CD14-positive monocyte (primary cell): ENCODE data around the gene SH3RF3. TPM values are rescaled to one million over a fixed set of nuclear protein-coding genes. Genes with fewer than 3 reads are reported as not detected.

Experiments used
- DNase-seq, 3 donors: peaks; one replicate each; pipeline ENCODE4 v3.0.0-alpha.2; 2011 to 2022
- H2AFZ ChIP-seq: 2 replicates; pipeline ENCODE4 v1.6.0; 2012; ENCODE audit warnings: mild to moderate bottlenecking, low read depth, low read length, inconsistent platforms; ENCODE audit not compliant: insufficient read depth, poor library complexity, severe bottlenecking
- H3K27ac ChIP-seq, 2 donors: 1 replicate in 1 of 2; 2 replicates in 1 of 2; pipeline ENCODE4 v1.5.1; 2012 to 2013; ENCODE audit warnings: low read length in 2 of 2, control low read depth in 1 of 2, inconsistent platforms in 1 of 2, low read depth in 1 of 2, mild to moderate bottlenecking in 1 of 2
- H3K27me3 ChIP-seq, 2 donors: one replicate each; pipeline versions ENCODE4 v1.6.0 to v1.6.1; 2011 to 2013; ENCODE audit warnings: low read length in 2 of 2; ENCODE audit not compliant: control insufficient read depth in 2 of 2, insufficient read depth in 2 of 2
- H3K36me3 ChIP-seq, 2 donors: replicated peaks in 1 of 2; 1 replicate in 1 of 2; 2 replicates in 1 of 2; pipeline versions ENCODE4 v1.5.1 to v1.6.1; 2012 to 2013; ENCODE audit warnings: low read length in 2 of 2, control low read depth in 1 of 2, inconsistent platforms in 1 of 2, mild to moderate bottlenecking in 1 of 2; ENCODE audit not compliant: insufficient read depth in 2 of 2, control insufficient read depth in 1 of 2
- H3K4me1 ChIP-seq, 2 donors: 1 replicate in 1 of 2; 2 replicates in 1 of 2; pipeline versions ENCODE4 v1.5.1 to v1.6.1; 2012 to 2013; ENCODE audit warnings: low read length in 2 of 2, control low read depth in 1 of 2, inconsistent platforms in 1 of 2, mild to moderate bottlenecking in 1 of 2, moderate library complexity in 1 of 2; ENCODE audit not compliant: insufficient read depth in 2 of 2, control insufficient read depth in 1 of 2
- H3K4me2 ChIP-seq: replicated peaks from 2 replicates; pipeline ENCODE3; 2012; ENCODE audit warnings: low read length, moderate library complexity, mild to moderate bottlenecking; ENCODE audit not compliant: poor library complexity, severe bottlenecking; ENCODE audit errors: extremely low read depth
- H3K4me3 ChIP-seq, 3 experiments: fragments of 200-600 bp in 1 of 3; sonication (generic) in 1 of 3; replicated peaks in 1 of 3; 1 replicate in 2 of 3; 2 replicates in 1 of 3; pipeline ENCODE4 v1.5.1; 2011 to 2013; ENCODE audit warnings: low read length in 3 of 3, mild to moderate bottlenecking in 3 of 3, control low read depth in 2 of 3, low read depth in 2 of 3, inconsistent platforms in 1 of 3, moderate library complexity in 1 of 3
- H3K79me2 ChIP-seq: 2 replicates; pipeline ENCODE4 v1.6.0; 2012; ENCODE audit warnings: mild to moderate bottlenecking, control low read depth, inconsistent platforms, low read length, moderate library complexity; ENCODE audit not compliant: insufficient read depth
- H3K9ac ChIP-seq: 2 replicates; pipeline ENCODE4 v1.6.0; 2017; ENCODE audit warnings: low read length, mild to moderate bottlenecking; ENCODE audit not compliant: insufficient read depth, poor library complexity, severe bottlenecking
- H3K9me3 ChIP-seq, 2 donors: replicated peaks in 1 of 2; 1 replicate in 1 of 2; 2 replicates in 1 of 2; pipeline versions ENCODE4 v1.5.1 to v1.6.1; 2012 to 2013; ENCODE audit warnings: low read length in 2 of 2, control low read depth in 1 of 2; ENCODE audit not compliant: control insufficient read depth in 1 of 2, insufficient read depth in 1 of 2
- H4K20me1 ChIP-seq: 2 replicates; pipeline ENCODE4 v1.6.0; 2012; ENCODE audit warnings: mild to moderate bottlenecking, low read length, control low read depth, moderate library complexity; ENCODE audit not compliant: insufficient read depth
- H3K27ac Mint-ChIP-seq, 7 donors: one replicate each; pipeline ENCODE4 v1.8.0; 2020; ENCODE audit warnings: mild to moderate bottlenecking in 7 of 7, mixed read lengths in 7 of 7, moderate library complexity in 6 of 7, inconsistent platforms in 2 of 7
- H3K27me3 Mint-ChIP-seq, 3 donors: one replicate each; pipeline ENCODE4 v1.8.0; 2021 to 2022; ENCODE audit warnings: low read depth in 3 of 3, mild to moderate bottlenecking in 3 of 3, mixed read lengths in 3 of 3, moderate library complexity in 3 of 3, inconsistent platforms in 1 of 3
- H3K36me3 Mint-ChIP-seq, 2 donors: one replicate each; pipeline ENCODE4 v1.8.0; 2020; ENCODE audit warnings: mixed read lengths in 2 of 2, inconsistent platforms in 1 of 2, mild to moderate bottlenecking in 1 of 2
- H3K4me1 Mint-ChIP-seq: one replicate; pipeline ENCODE4 v1.8.0; 2020; ENCODE audit warnings: mild to moderate bottlenecking, mixed read lengths
- H3K4me3 Mint-ChIP-seq, 2 donors: one replicate each; pipeline ENCODE4 v1.8.0; 2020; ENCODE audit warnings: mild to moderate bottlenecking in 2 of 2, mixed read lengths in 2 of 2, moderate library complexity in 1 of 2
- H3K9me3 Mint-ChIP-seq, 7 donors: one replicate each; pipeline ENCODE4 v1.8.0; 2020 to 2022; ENCODE audit warnings: mixed read lengths in 7 of 7, mild to moderate bottlenecking in 6 of 7, moderate library complexity in 6 of 7, inconsistent platforms in 2 of 7
- CTCF ChIP-seq: fragments of 200-600 bp; IDR thresholded peaks from one replicate; pipeline ENCODE4 v1.8.0; 2022; ENCODE audit warnings: antibody characterized with exemption, mild to moderate bottlenecking
- WGBS: methylation state at CpG from one replicate; pipeline ENCODE4 v1.1.5; 2013; ENCODE audit warnings: missing lambda C conversion rate; ENCODE audit not compliant: insufficient coverage; 5-methylcytosine and 5-hydroxymethylcytosine counted together
- intact Hi-C, 2 donors: fragments of 100-400 bp; cut with micrococcal nuclease; formaldehyde crosslinking; loops; one replicate each; pipeline versions ENCODE4 v1.15.0 to v1.15.1; 2023
- polyA plus RNA-seq, 3 donors: library from polyadenylated mRNA; depleted of rRNA in 1 of 3; unstranded in 2 of 3; stranded (reverse) in 1 of 3; fragments of 300-500 nt in 2 of 3; fragments of >200 nt in 1 of 3; fragmentation: Illumina TruSeq in 2 of 3; gene quantifications; 1 replicate in 2 of 3; 2 replicates in 1 of 3; pipeline ENCODE4 v1.2.3, GENCODE V29; 2012 to 2021

Gene SH3RF3
- polyA plus RNA-seq, 3 donors, result 0.25 to 0.75 (median 0.34) TPM

GRCh38 chr2:109123586-109124201, 5.3 kb upstream of the SH3RF3 start:
- no peaks in the 10 kb centered on the region for H3K79me2 ChIP-seq
- H3K9me3 ChIP-seq, result no peaks in the 10 kb centered on the region
- no peak overlapping the region for H3K4me3 ChIP-seq
- Mint-ChIP-seq H3K36me3 (no peaks in the 10 kb centered on the region), H3K9me3 (peaks cover 0 to 1% (median 0%) of the 10 kb centered on the region in 7 donors), H3K4me1 (peaks cover 8% of the 10 kb centered on the region), H3K27ac (no peak overlapping the region), H3K27me3 (peaks cover 10 to 24% (median 10%) of the 10 kb centered on the region in 3 donors), H3K4me3 (no peak overlapping the region)
- peaks cover 0 to 6% of the 10 kb centered on the region in 2 donors for H3K27me3 ChIP-seq
- no peak overlapping the region for H3K27ac ChIP-seq
- H3K9ac ChIP-seq, result no peak overlapping the region
- no peak overlapping the region for H2AFZ ChIP-seq
- intact Hi-C loops, result loop anchor here in 1 of 2 donors (10.0 kb wide), 1 partner anchor 211 kb away; no protein-coding TSS in a partner anchor
- no peaks in the 10 kb centered on the region for H3K36me3 ChIP-seq
- no peak for TF ChIP-seq CTCF
- DNase-seq, result no peak
- H4K20me1 ChIP-seq, result no peaks in the 10 kb centered on the region
- WGBS, result 100% methylated on average over 2 of the region's 4 CpGs
- peaks cover 3 to 9% of the 10 kb centered on the region in 2 donors for H3K4me1 ChIP-seq
- H3K4me2 ChIP-seq, result no peak overlapping the region

GRCh38 chr2:109124982-109125592, 3.9 kb upstream of the SH3RF3 start:
- Mint-ChIP-seq H3K4me3 (no peak overlapping the region), H3K4me1 (peaks cover 9% of the 10 kb centered on the region), H3K9me3 (peaks cover 0 to 3% (median 1%) of the 10 kb centered on the region in 7 donors), H3K36me3 (peaks cover 2% of the 10 kb centered on the region in 2 donors), H3K27ac (no peak overlapping the region), H3K27me3 (peaks cover 13 to 37% (median 14%) of the 10 kb centered on the region in 3 donors)
- Histone ChIP-seq H3K27ac (no peak overlapping the region), H3K9ac (no peak overlapping the region), H3K4me2 (no peak overlapping the region), H4K20me1 (no peaks in the 10 kb centered on the region), H3K27me3 (peaks cover 3 to 12% of the 10 kb centered on the region in 2 donors), H3K9me3 (peaks cover 0 to 1% of the 10 kb centered on the region in 2 donors), H3K79me2 (no peaks in the 10 kb centered on the region), H3K4me3 (no peak overlapping the region), H2AFZ (no peak overlapping the region), H3K36me3 (no peaks in the 10 kb centered on the region), H3K4me1 (peaks cover 6 to 23% of the 10 kb centered on the region in 2 donors)
- DNase-seq, result no peak
- no peak for TF ChIP-seq CTCF
- intact Hi-C loops, result loop anchor here in 1 of 2 donors (10.0 kb wide), 1 partner anchor 210 kb away; no protein-coding TSS in a partner anchor
- 98% methylated on average over 5 of the region's 10 CpGs for whole genome bisulfite sequencing
